Liver (tissue), 9 donors: ENCODE data around the gene SESN1. TPM values are rescaled to one million over a fixed set of nuclear protein-coding genes. Genes with fewer than 3 reads are reported as not detected.
"Not testable (repeated sequence)": the region's sequence is repeated elsewhere in the genome, so short reads cannot be mapped to it uniquely, and the experiment has no call there.

Experiments
- DNase-seq: peaks from one replicate; pipeline ENCODE4 v3.0.0-alpha.2; 2017; ENCODE audit warnings: low spot score
- H3K27ac ChIP-seq, 2 donors: one replicate each; pipeline ENCODE4 v1.7.0; 2013; ENCODE audit warnings: inconsistent platforms in 2 of 2, low read length in 2 of 2, control low read depth in 1 of 2, low read depth in 1 of 2, mild to moderate bottlenecking in 1 of 2
- H3K27me3 ChIP-seq, 4 donors: one replicate each; pipeline versions ENCODE4 v1.6.1 to v1.7.0; 2013; ENCODE audit warnings: low read length in 3 of 4, inconsistent platforms in 1 of 4, mild to moderate bottlenecking in 1 of 4, moderate library complexity in 1 of 4; ENCODE audit not compliant: control insufficient read depth in 4 of 4, insufficient read depth in 4 of 4
- H3K36me3 ChIP-seq, 4 donors: one replicate each; pipeline versions ENCODE4 v1.6.1 to v1.7.0; 2013; ENCODE audit warnings: low read length in 3 of 4, mild to moderate bottlenecking in 3 of 4, low read depth in 1 of 4, moderate library complexity in 1 of 4; ENCODE audit not compliant: control insufficient read depth in 4 of 4, insufficient read depth in 3 of 4
- H3K4me1 ChIP-seq, 4 donors: one replicate each; pipeline versions ENCODE4 v1.6.1 to v1.7.0; 2013; ENCODE audit warnings: low read length in 3 of 4, mild to moderate bottlenecking in 3 of 4, moderate library complexity in 1 of 4; ENCODE audit not compliant: control insufficient read depth in 4 of 4, insufficient read depth in 4 of 4
- H3K4me3 ChIP-seq, 3 donors: one replicate each; pipeline versions ENCODE4 v1.6.1 to v1.7.0; 2013; ENCODE audit warnings: low read length in 3 of 3, control low read depth in 1 of 3, low read depth in 1 of 3, mild to moderate bottlenecking in 1 of 3
- H3K9ac ChIP-seq, 2 donors: one replicate each; pipeline ENCODE4 v1.7.0; 2013; ENCODE audit warnings: low read length in 2 of 2, mild to moderate bottlenecking in 2 of 2, moderate library complexity in 2 of 2, control low read depth in 1 of 2, low read depth in 1 of 2
- H3K9me3 ChIP-seq, 4 donors: one replicate each; pipeline versions ENCODE4 v1.6.1 to v1.7.0; 2013; ENCODE audit warnings: low read length in 3 of 4; ENCODE audit not compliant: control insufficient read depth in 4 of 4
- ATF3 ChIP-seq: IDR thresholded peaks from 2 replicates; pipeline ENCODE4 v1.6.1; 2016; ENCODE audit warnings: antibody characterized with exemption
- EGR1 ChIP-seq, 2 donors: IDR thresholded peaks; 2 replicates each; pipeline ENCODE4 v1.6.1; 2016 to 2018; ENCODE audit warnings: antibody characterized with exemption in 2 of 2, low read depth in 2 of 2
- GABPA ChIP-seq, 2 donors: IDR thresholded peaks in 1 of 2; conservative IDR thresholded peaks in 1 of 2; 2 replicates each; pipeline ENCODE4 v1.6.1; 2016; ENCODE audit warnings: antibody characterized with exemption in 2 of 2, mild to moderate bottlenecking in 1 of 2, moderate library complexity in 1 of 2
- HNF4A ChIP-seq, 2 donors: conservative IDR thresholded peaks; 2 replicates each; pipeline ENCODE4 v1.6.1; 2016; ENCODE audit warnings: antibody characterized with exemption in 2 of 2, mild to moderate bottlenecking in 2 of 2
- HNF4G ChIP-seq: IDR thresholded peaks from 2 replicates; pipeline ENCODE4 v1.6.1; 2016; ENCODE audit warnings: antibody characterized with exemption
- JUND ChIP-seq, 2 donors: IDR thresholded peaks; 2 replicates each; pipeline ENCODE4 v1.6.1; 2016; ENCODE audit warnings: antibody characterized with exemption in 2 of 2
- MAX ChIP-seq: IDR thresholded peaks from 2 replicates; pipeline ENCODE4 v1.6.1; 2016; ENCODE audit warnings: antibody characterized with exemption
- NR2F2 ChIP-seq: IDR thresholded peaks from 2 replicates; pipeline ENCODE4 v1.6.1; 2016; ENCODE audit warnings: antibody characterized with exemption
- RAD21 ChIP-seq, 2 donors: IDR thresholded peaks; 2 replicates each; pipeline ENCODE4 v1.6.1; 2016; ENCODE audit warnings: antibody characterized with exemption in 2 of 2, mild to moderate bottlenecking in 2 of 2
- REST ChIP-seq: IDR thresholded peaks from 2 replicates; pipeline ENCODE4 v1.6.1; 2016; ENCODE audit warnings: antibody characterized with exemption, mild to moderate bottlenecking
- RXRA ChIP-seq, 2 donors: IDR thresholded peaks; 2 replicates each; pipeline ENCODE4 v1.6.1; 2017 to 2018; ENCODE audit warnings: antibody characterized with exemption in 2 of 2, mild to moderate bottlenecking in 1 of 2
- SP1 ChIP-seq: IDR thresholded peaks from 2 replicates; pipeline ENCODE4 v1.6.1; 2018; ENCODE audit warnings: antibody characterized with exemption, mild to moderate bottlenecking
- TAF1 ChIP-seq: conservative IDR thresholded peaks from 2 replicates; pipeline ENCODE4 v1.6.1; 2016; ENCODE audit warnings: antibody characterized with exemption, mild to moderate bottlenecking
- YY1 ChIP-seq: IDR thresholded peaks from 2 replicates; pipeline ENCODE4 v1.6.1; 2016; ENCODE audit warnings: antibody characterized with exemption, mild to moderate bottlenecking
- ZBTB33 ChIP-seq: IDR thresholded peaks from 2 replicates; pipeline ENCODE4 v1.6.1; 2016; ENCODE audit warnings: antibody characterized with exemption
- WGBS: extraction: QIAGEN DNeasy Blood & Tissue Kit; methylation state at CpG from one replicate; pipeline ENCODE4 v1.1.7; 2013; 5-methylcytosine and 5-hydroxymethylcytosine counted together
- polyA plus RNA-seq, 2 donors: library from polyadenylated mRNA; stranded (reverse) in 1 of 2; unstranded in 1 of 2; fragments of 200-250 nt in 1 of 2; fragments of >200 nt in 1 of 2; fragmentation: Nextera tagmentation in 1 of 2; extraction: Ambion mirVana in 1 of 2; gene quantifications; one replicate each; pipeline versions ENCODE4 v1.2.1 to v1.2.3, GENCODE V29; 2013 to 2015
- total RNA-seq, 2 donors: library from RNA; depleted of rRNA; stranded (reverse); fragments of >200 nt; gene quantifications; one replicate each; pipeline ENCODE4 v1.2.3, GENCODE V29; 2014
- donor health status: healthy.
- donor health status: healthy.
- donor health status: healthy.
- donor health status: healthy.
- donor health status: healthy.

SESN1 gene
- total and polyA plus RNA-seq, 4 donors: 6.2 to 17.0 (median 11.0) TPM

GRCh38 chr6:109109663-109110062 lies 15.0 kb upstream of the SESN1 start:
- 96% methylated on average over 8 of the region's 8 CpGs for WGBS
- not testable (repeated sequence) for H3K36me3 ChIP-seq, H3K4me1 ChIP-seq, H3K27me3 ChIP-seq, H3K27ac ChIP-seq, H3K9me3 ChIP-seq, DNase-seq, H3K4me3 ChIP-seq, H3K9ac ChIP-seq

- TF ChIP-seq RXRA (IDR thresholded peaks at IDR 0.05) (no peak), HNF4G (no peak), ATF3 (no peak), ZBTB33 (no peak), RAD21 (IDR thresholded peaks at IDR 0.05) (no peak)
- H3K9me3 ChIP-seq: no peaks in the 10 kb centered on the region
- no peaks in the 10 kb centered on the region for H3K27me3 ChIP-seq
- no peak overlapping the region for H3K4me3 ChIP-seq
- no peak overlapping the region for H3K27ac ChIP-seq
- 95% methylated on average over 5 of the region's 5 CpGs for WGBS
- H3K4me1 ChIP-seq: no peaks in the 10 kb centered on the region
- no peak overlapping the region for H3K9ac ChIP-seq
- no peaks in the 10 kb centered on the region for H3K36me3 ChIP-seq
- no peak for DNase-seq
These were observed 11.0 kb upstream of the SESN1 start for GRCh38 chr6:109105681-109106080.

GRCh38 chr6:109104512-109104911 lies 9.9 kb upstream of the SESN1 start:
- Histone ChIP-seq H3K4me1 (peaks cover 0 to 3% (median 0%) of the 10 kb centered on the region in 4 donors), H3K36me3 (no peaks in the 10 kb centered on the region), H3K9me3 (no peaks in the 10 kb centered on the region), H3K4me3 (no peak overlapping the region), H3K27me3 (no peaks in the 10 kb centered on the region), H3K27ac (no peak overlapping the region), H3K9ac (no peak overlapping the region)
- no peak for TF ChIP-seq YY1
- TF ChIP-seq HNF4G: no peak
- TF ChIP-seq EGR1 (IDR thresholded peaks at IDR 0.05; ENCODE audit: low read depth in 2 of 2): no peak
- TF ChIP-seq SP1: no peak
- TF ChIP-seq JUND (IDR thresholded peaks at IDR 0.05): no peak
- TF ChIP-seq GABPA (IDR thresholded peaks at IDR 0.05 in 1 of 2, conservative IDR thresholded peaks at IDR 0.05 in 1 of 2): no peak
- TF ChIP-seq RXRA (IDR thresholded peaks at IDR 0.05): no peak
- no peak for DNase-seq
- 89% methylated on average over 3 of the region's 3 CpGs for WGBS

- H3K4me3 ChIP-seq: no peak overlapping the region
- H3K9me3 ChIP-seq: no peaks in the 10 kb centered on the region
- no peak overlapping the region for H3K27ac ChIP-seq
- DNase-seq: no peak
- H3K4me1 ChIP-seq: peaks cover 0 to 3% (median 0%) of the 10 kb centered on the region in 4 donors
- no peak overlapping the region for H3K9ac ChIP-seq
- TF ChIP-seq NR2F2 (no peak), JUND (IDR thresholded peaks at IDR 0.05) (no peak), REST (no peak), YY1 (no peak), HNF4A (conservative IDR thresholded peaks at IDR 0.05) (no peak), TAF1 (no peak), RAD21 (IDR thresholded peaks at IDR 0.05) (no peak), MAX (no peak), RXRA (IDR thresholded peaks at IDR 0.05) (no peak), GABPA (IDR thresholded peaks at IDR 0.05 in 1 of 2, conservative IDR thresholded peaks at IDR 0.05 in 1 of 2) (no peak), EGR1 (IDR thresholded peaks at IDR 0.05; ENCODE audit: low read depth in 2 of 2) (no peak), HNF4G (no peak)
- no peaks in the 10 kb centered on the region for H3K27me3 ChIP-seq
- no peaks in the 10 kb centered on the region for H3K36me3 ChIP-seq
These were observed 9.3 kb upstream of the SESN1 start for GRCh38 chr6:109103942-109104341.
